Activated CD8-positive, alpha-beta memory T cell treated with anti-CD3 and anti-CD28 coated beads, Interleukin-2, amount 50 U/mL, for 4 hours (primary cell): ENCODE data around the gene MECP2.
A peak's percentile ranks its signal among the peaks of the same experiment; 100 is the strongest.

Experiments
- DNase-seq: peaks from one replicate; pipeline ENCODE4 v3.0.0-alpha.2; 2020

MECP2 gene

DNA sequence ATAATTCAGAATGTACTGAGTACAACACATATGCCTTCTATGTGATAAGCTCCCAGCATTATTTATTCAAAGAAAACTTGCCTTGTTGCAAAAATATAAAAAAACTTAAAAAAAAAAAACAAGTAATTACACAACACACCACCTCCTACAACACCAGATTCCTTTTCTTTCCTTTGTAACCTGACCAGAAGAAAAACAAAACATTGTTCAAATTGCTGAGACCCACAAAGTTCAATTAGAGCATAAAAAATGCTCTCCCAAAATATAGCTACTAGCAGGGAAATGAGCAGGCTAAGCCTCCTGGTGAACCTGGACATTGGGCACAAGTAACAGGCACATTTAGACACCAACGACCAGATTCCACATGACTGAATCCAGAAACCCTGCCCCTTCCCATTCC is 38.3 kb downstream of the MECP2 start:
- DNase-seq = no peak

GRCh38 chrX:154058214-154058997 is 39.1 kb downstream of the MECP2 start:
- DNase-seq = no peak

DNA sequence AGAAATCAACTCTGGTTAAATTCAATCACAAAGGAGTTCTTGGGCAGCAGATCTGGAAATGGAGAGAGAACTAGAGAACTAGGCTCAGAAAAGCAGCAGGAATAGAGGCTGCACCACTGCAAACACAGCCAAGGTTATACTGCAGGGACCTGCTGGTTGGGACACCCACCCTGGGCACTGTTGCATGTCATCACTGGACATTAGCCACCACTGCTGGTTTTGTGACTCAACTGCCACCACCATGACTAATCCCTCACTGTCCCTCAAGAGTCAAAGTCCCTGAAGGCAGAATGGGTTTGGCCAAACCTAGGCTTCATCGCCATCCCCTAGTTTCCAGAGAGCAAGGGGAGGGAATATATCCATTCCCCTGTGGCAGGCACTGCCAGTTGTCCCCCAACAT is 39.7 kb downstream of the MECP2 start:
- no peak for DNase-seq

GRCh38 chrX:154056770-154057241 is 40.7 kb downstream of the MECP2 start:
- DNase-seq = no peak

DNA sequence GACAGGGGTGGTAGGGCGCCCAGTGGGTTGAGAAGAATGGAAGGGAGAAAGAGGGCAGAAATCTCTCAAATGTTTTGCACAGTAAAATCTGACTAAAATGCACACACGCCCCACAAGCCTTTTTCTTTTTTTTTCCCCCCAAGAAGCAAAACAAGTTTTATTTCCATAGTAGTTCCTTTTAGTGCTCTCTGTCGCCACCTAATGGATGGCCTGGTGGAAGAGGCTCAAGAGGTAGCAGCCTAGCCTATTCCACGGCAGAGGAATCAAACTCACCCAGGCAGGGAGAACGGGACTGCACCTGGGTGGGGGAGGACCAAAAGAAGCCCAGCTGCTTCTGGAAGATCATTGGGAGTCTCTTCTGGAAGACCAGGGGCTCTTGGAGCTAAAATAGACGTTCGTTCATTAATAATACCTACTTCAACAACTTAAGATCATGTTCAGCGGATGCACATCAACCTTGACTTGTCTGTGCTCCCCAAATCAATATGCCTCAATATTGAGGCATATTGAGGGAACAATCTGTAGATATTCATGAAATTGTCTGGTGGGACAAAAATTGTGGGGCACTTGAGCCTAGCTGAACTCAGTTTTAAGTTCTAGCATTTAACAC is 46.2 kb downstream of the MECP2 start:
- peak; percentile 75 for DNase-seq

DNA sequence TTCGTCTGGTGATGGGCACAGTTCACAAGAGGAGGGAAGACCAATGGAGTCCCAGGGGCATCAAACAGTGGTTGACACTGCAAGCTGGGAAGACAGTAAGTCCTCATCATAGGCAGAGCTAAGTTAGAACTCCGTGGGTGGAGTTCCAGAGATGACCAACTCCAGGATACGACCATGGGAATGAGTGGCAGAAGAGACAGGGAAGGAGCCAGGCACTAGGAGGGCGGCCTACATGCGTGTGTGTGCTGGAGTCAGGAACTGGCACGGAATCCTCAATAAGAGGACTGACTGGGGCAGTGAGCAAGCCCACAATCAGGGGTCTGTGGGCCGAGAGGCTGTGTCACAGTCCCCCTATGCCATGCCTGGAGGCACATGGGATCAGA is 47.4 kb downstream of the MECP2 start:
- DNase-seq = no peak

- no peak for DNase-seq
These were observed 48.1 kb downstream of the MECP2 start for GRCh38 chrX:154049209-154050112.

DNA sequence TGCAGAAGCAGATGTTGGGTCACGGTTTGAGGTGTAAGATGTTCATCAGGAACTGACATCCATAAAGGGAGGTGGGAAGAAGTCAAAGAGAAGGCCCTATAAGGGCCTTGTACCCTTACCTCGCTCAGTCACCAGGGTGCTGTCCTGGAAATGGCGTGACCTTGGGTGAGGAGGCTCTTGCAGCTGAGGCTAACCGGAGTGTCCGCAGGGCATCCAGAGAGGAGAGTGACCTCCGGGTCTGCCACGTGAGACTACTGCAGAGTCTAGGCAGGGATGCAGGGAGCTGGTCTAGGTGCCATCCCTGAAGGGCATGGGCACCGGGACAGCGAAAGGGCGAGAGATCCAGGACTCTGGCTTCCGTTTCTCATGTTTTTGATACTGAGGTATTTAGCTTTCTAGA is 49.1 kb downstream of the MECP2 start:
- DNase-seq = no peak

- DNase-seq = no peak
These were observed 50.4 kb downstream of the MECP2 start for GRCh38 chrX:154046940-154047610.

DNA sequence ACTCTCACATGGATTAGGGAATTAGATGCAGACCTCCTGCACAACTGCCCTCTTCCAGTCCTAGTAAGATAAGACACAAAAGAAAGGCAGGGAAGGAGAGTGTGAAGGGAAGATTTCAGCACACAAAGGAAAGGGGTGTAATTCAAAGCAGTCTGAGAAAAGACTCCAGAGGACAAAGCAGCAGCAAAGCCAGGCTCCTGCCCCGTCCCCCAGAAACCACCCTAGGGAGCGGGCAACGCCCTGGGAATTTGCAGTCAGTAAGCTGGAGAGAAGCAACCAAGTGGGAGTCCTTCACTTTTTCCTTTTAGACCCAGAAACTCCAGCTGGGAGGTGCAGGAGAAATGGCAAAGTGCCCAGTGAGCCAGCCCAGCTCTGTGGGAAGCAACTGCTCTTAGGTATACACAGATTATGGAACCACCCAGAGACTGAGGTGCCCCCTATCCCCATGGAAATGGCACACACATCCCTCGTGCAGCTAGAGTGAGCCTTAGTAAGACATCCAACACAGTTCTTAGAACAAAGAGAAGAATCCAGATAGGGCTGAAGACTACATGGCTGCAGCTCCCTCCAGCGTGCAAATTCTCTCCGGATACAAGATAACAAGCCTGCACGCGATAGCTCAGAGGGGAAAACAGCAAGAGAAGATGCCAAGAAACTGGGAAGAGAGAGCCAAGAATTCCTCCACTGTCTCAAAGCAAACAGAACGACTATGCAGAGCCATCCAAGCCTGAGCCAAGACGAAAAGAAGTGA is 51.3 kb downstream of the MECP2 start:
- DNase-seq = no peak

DNA sequence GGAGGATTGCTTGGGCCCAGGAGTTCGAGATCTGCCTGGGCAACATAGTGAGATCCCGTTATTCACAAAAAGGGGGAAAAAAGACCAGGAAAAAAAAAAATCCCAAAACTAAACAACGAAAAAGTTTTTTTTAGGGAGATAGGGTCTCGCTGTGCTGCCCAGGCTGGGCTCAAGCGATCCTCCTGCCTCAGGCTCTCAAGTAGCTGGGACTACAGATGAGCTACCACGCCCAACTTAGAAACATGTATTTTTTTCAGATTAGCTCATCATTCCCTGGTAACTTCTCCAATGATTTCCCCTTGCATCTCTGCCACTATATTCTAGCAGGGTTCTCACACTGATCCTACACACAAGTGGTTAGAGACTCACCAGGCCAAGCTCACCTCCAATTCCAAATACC is 53.4 kb downstream of the MECP2 start:
- no peak for DNase-seq

DNA sequence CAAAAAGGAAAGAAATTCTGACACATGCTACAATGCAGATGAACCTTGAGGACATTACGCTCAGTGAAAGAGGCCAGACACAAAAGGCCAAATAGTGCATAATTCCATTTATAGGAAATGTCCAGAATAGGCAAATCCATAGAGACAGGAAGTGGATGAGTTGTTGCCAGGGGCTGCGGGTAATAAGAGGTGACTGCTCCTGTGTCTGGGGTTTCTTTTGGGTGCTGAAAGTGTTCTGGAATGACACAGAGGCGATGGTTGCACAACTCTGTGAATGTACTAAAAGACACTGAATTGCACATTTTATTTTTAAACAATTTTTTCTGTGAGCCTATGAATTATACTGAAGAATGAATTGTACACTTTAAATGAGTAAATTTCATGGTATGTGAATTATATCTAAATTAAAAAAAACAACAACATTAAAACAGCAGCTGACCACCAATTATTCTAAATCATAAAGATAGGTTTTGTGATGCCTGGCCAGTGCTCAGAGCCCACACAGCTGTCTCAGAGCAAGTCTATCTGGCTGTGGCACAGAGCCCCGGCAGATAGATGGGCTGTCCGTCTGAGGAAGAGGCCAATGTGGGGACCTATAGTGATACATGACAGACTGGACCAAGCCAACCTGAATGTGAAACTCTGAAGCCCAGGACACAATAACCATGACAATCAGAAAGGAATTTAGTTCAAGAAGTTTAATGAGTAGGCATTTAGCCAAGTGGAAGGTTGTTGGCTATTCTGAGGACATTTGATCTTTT is 54.3 kb downstream of the MECP2 start:
- DNase-seq = no peak

DNA sequence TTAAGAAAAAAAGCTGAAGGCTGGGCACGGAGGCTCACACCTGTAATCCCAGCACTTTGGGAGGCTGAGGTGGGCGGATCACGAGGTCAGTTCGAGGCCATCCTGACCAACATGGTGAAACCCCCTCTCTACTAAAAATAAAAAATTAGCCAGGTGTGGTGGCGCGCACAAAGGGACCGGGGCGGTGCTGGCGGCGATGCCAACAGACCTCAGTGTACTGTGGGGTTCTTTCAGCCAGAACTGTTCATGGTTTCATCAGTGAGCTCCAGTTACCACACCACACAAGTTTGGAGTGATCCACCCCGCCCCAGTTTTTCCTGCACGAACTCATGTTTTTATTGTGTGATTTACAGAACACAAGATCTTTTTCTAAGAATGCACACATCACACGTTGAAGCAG is 56.7 kb downstream of the MECP2 start:
- DNase-seq = no peak

DNA sequence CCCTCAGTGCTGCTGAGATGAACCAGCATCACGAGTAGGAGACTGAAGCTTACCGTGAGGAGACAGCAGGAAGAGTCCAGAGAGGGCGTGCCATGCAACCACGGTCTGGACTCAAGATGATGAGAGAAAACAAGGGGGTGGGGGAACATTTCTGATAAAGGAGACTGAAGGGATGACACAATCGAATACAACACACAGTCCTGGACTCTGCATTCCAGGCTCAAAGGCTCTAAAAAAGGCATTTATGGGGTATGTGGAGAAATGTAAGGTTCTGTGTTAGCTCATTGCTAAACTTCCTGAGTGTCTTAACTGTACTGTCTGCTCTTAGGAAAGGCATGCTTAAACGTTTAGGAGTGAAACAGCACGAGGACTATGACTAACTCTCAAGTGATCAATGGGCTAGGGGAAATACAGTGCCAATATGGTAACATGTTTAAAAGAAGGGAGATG is 57.2 kb downstream of the MECP2 start:
- no peak for DNase-seq

GRCh38 chrX:154039577-154039976 is 57.9 kb downstream of the MECP2 start:
- DNase-seq = no peak

- no peak for DNase-seq
These were observed 58.9 kb downstream of the MECP2 start for GRCh38 chrX:154038656-154039055.

GRCh38 chrX:154037754-154038153 is 59.8 kb downstream of the MECP2 start:
- DNase-seq = no peak

GRCh38 chrX:154036513-154036912 is 61.0 kb downstream of the MECP2 start:
- DNase-seq = no peak

DNA sequence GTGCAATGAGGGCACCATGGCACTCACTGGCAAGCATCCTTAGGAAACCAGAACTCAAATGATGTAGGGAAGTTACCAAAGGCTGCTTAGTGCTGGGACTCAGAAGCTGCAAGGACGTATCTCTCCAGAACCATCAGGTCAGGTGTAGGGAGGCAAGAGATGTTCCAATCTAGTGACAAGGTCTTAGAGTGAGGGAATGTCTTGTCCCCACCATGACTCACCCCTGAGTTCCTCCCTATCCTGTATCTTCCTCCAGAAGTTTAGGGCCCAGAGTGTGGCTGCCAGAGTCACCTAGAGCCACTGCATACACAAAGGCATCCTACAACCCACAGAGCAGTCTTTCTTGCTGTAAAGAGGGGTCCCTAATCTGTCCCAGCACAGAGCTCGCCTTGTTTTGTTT is 63.7 kb downstream of the MECP2 start:
- no peak for DNase-seq

DNA sequence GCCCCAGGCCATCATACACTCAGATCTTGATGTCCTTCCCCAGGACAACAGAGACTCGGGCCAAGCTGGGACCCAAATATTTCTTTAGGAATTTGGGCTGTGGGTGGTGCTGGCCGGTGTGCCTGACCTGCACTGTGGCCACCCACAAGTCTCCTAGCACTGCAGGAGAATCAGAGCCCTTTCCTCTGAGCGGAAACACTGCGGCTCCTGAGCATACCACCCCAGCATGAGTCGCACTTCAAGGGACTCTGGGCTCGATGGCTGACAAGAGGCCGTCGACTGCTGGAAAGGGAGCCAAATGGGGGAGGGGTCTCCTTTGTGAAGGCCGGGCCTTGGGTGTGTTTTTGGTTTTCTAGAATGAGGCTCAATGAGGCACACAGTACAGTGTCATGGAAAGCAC is 64.9 kb downstream of the MECP2 start:
- no peak for DNase-seq

DNA sequence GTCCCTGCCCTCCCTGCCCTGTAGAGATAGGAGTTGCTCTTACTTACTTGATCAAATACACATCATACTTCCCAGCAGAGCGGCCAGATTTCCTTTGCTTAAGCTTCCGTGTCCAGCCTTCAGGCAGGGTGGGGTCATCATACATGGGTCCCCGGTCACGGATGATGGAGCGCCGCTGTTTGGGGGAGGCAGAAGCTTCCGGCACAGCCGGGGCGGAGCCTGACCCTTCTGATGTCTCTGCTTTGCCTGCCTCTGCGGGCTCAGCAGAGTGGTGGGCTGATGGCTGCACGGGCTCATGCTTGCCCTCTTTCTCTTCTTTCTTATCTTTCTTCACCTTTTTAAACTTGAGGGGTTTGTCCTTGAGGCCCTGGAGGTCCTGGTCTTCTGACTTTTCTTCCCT is 65.4 kb downstream of the MECP2 start:
- no peak for DNase-seq
